C4-2B (cell line): ENCODE measurements around the gene FAM210B.

Experiments
- ZFX ChIP-seq: fragments of 450-650 bp; IDR thresholded peaks from 2 replicates; pipeline ENCODE4 v1.6.1; 2017
- TF ChIP-seq, protein P1 (sequence below): fragments of 450-650 bp; conservative IDR thresholded peaks from 2 replicates; pipeline ENCODE4 v1.5.1; 2017; ENCODE audit warnings: mild to moderate bottlenecking

DNA sequence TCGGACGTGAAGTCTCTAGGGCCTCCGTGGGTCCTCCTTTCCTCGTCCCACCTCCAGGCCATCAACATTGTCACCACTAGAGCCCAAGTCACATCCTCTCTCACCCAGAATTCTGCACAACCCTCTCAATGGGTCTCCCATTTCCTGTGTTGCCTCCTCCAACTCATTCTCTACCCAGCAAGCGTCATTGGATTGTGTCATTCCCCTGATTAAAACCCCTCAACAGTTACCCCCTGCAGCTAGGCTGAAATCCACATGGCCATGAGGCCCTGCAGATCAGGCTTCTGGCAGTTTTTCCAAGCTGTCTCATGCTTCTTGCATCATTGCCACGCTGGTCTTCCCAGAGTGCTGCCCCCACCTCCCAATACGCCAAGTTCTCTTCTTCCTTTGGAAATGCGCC lies 12.9 kb upstream of the FAM210B start:
- TF ChIP-seq, protein P1, sequence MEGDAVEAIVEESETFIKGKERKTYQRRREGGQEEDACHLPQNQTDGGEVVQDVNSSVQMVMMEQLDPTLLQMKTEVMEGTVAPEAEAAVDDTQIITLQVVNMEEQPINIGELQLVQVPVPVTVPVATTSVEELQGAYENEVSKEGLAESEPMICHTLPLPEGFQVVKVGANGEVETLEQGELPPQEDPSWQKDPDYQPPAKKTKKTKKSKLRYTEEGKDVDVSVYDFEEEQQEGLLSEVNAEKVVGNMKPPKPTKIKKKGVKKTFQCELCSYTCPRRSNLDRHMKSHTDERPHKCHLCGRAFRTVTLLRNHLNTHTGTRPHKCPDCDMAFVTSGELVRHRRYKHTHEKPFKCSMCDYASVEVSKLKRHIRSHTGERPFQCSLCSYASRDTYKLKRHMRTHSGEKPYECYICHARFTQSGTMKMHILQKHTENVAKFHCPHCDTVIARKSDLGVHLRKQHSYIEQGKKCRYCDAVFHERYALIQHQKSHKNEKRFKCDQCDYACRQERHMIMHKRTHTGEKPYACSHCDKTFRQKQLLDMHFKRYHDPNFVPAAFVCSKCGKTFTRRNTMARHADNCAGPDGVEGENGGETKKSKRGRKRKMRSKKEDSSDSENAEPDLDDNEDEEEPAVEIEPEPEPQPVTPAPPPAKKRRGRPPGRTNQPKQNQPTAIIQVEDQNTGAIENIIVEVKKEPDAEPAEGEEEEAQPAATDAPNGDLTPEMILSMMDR = no peak
- TF ChIP-seq ZFX = no peak
